HG03280 (cell line): ENCODE data around the gene MLXIP.
"Not testable (repeated sequence)": the region's sequence is repeated elsewhere in the genome, so short reads cannot be mapped to it uniquely, and the experiment has no call there.

Experiments
- ATAC-seq: cut with Tn5 transposase; IDR thresholded peaks from one replicate; pipeline ENCODE4 v1.9.1; 2021; ENCODE audit warnings: mild to moderate bottlenecking, moderate library complexity; ENCODE audit not compliant: unreplicated experiment

The MLXIP gene

GRCh38 chr12:122078141-122079032, at the start of gene MLXIP:
MLXIP (plus strand) TSS chr12:122078756; CDS start chr12:122078854, 98 bp downstream.
- ATAC-seq, result peak; percentile 91

GRCh38 chr12:122028905-122029560, 49.5 kb upstream of the MLXIP start:
- no peak for ATAC-seq

GRCh38 chr12:122029620-122030423, 48.7 kb upstream of the MLXIP start:
- ATAC-seq, result no peak

GRCh38 chr12:122030424-122031035, 48.0 kb upstream of the MLXIP start:
- no peak for ATAC-seq

- ATAC-seq, result no peak
These were observed 47.0 kb upstream of the MLXIP start for GRCh38 chr12:122031342-122032216.

GRCh38 chr12:122032580-122032979, 46.0 kb upstream of the MLXIP start:
- ATAC-seq, result no peak

GRCh38 chr12:122035292-122035691, 43.3 kb upstream of the MLXIP start:
- no peak for ATAC-seq

GRCh38 chr12:122036153-122036552, 42.4 kb upstream of the MLXIP start:
- no peak for ATAC-seq

- ATAC-seq, result no peak
These were observed 37.8 kb upstream of the MLXIP start for GRCh38 chr12:122040579-122041386.

- ATAC-seq, result not testable (repeated sequence)
These were observed 37.1 kb upstream of the MLXIP start for GRCh38 chr12:122041458-122041857.

GRCh38 chr12:122042910-122043309, 35.6 kb upstream of the MLXIP start:
- no peak for ATAC-seq

- no peak for ATAC-seq
These were observed 35.1 kb upstream of the MLXIP start for GRCh38 chr12:122043476-122043875.

- ATAC-seq, result no peak
These were observed 33.3 kb upstream of the MLXIP start for GRCh38 chr12:122045262-122045661.

- no peak for ATAC-seq
These were observed 32.4 kb upstream of the MLXIP start for GRCh38 chr12:122046145-122046544.

- no peak for ATAC-seq
These were observed 30.4 kb upstream of the MLXIP start for GRCh38 chr12:122048151-122048550.

GRCh38 chr12:122049827-122050226, 28.7 kb upstream of the MLXIP start:
- ATAC-seq, result no peak

- ATAC-seq, result no peak
These were observed 27.9 kb upstream of the MLXIP start for GRCh38 chr12:122050706-122051105.

GRCh38 chr12:122051231-122051876, 27.2 kb upstream of the MLXIP start:
- ATAC-seq, result no peak

GRCh38 chr12:122052285-122052684, 26.3 kb upstream of the MLXIP start:
- ATAC-seq, result no peak
